ENCODE data around the gene DEAF1.

GRCh38 chr11:686451-687243 is 8.4 kb downstream of the DEAF1 start:
- TF ChIP-seq POLR2A (IDR thresholded peaks at IDR 0.05), result no peak
- TF ChIP-seq CTCF (IDR thresholded peaks at IDR 0.05 in 4 of 5, conservative IDR thresholded peaks at IDR 0.05 in 1 of 5), result no peak

All from gastrocnemius medialis (tissue), 4 donors.